ENCODE measurements around the gene HOXA5.

DNA sequence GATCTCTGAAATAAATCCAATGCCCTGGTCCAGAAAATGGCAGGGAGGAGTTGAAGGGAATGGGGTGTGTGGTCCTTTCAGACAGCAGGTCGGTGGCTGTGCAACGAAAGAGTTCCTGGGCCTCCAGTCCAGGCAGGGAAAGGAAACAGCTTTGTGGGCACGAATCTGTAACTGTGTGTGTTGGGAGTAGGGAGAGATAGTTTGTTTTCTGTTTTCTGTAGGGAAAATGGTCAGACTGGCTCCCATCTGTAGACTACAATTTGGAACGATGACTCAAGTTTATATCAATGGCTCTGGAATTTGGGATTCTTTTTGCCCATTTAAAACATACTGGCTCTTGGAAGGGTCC lies 24.4 kb upstream of the HOXA5 start:
- TF ChIP-seq, protein P1, sequence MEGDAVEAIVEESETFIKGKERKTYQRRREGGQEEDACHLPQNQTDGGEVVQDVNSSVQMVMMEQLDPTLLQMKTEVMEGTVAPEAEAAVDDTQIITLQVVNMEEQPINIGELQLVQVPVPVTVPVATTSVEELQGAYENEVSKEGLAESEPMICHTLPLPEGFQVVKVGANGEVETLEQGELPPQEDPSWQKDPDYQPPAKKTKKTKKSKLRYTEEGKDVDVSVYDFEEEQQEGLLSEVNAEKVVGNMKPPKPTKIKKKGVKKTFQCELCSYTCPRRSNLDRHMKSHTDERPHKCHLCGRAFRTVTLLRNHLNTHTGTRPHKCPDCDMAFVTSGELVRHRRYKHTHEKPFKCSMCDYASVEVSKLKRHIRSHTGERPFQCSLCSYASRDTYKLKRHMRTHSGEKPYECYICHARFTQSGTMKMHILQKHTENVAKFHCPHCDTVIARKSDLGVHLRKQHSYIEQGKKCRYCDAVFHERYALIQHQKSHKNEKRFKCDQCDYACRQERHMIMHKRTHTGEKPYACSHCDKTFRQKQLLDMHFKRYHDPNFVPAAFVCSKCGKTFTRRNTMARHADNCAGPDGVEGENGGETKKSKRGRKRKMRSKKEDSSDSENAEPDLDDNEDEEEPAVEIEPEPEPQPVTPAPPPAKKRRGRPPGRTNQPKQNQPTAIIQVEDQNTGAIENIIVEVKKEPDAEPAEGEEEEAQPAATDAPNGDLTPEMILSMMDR (IDR thresholded peaks at IDR 0.05), result no peak
- TF ChIP-seq POLR2A (IDR thresholded peaks at IDR 0.05), result no peak
